Chondrocyte (in vitro differentiated cells): ENCODE measurements around the gene OGFR. TPM values are rescaled to one million over a fixed set of nuclear protein-coding genes. Genes with fewer than 3 reads are reported as not detected.
A peak's percentile ranks its signal among the peaks of the same experiment; 100 is the strongest.

Experiments used
- DNase-seq: peaks from one replicate; pipeline ENCODE4 v3.0.0; 2021; ENCODE audit warnings: mixed read lengths, low spot score
- H3K27ac Mint-ChIP-seq: one replicate; pipeline ENCODE4 v1.8.0; 2021; ENCODE audit warnings: mild to moderate bottlenecking, moderate library complexity, mixed read lengths; ENCODE audit not compliant: unreplicated experiment
- H3K27me3 Mint-ChIP-seq: 2 replicates; pipeline ENCODE4 v1.8.0; 2021; ENCODE audit warnings: low read depth, mixed read lengths
- H3K36me3 Mint-ChIP-seq: 2 replicates; pipeline ENCODE4 v1.8.0; 2021; ENCODE audit warnings: low read depth, mixed read lengths
- H3K4me1 Mint-ChIP-seq: 2 replicates; pipeline ENCODE4 v1.8.0; 2021; ENCODE audit warnings: low read depth, mild to moderate bottlenecking, mixed read lengths
- H3K4me3 Mint-ChIP-seq: one replicate; pipeline ENCODE4 v1.8.0; 2021; ENCODE audit warnings: mild to moderate bottlenecking, moderate library complexity, mixed read lengths; ENCODE audit not compliant: unreplicated experiment
- H3K9me3 Mint-ChIP-seq: 2 replicates; pipeline ENCODE4 v1.8.0; 2021; ENCODE audit warnings: low read depth, mixed read lengths
- CTCF ChIP-seq: fragments of 200-600 bp; sonication (generic); IDR thresholded peaks from 2 replicates; pipeline ENCODE4 v1.5.0; 2021; ENCODE audit warnings: antibody characterized with exemption, mild to moderate bottlenecking, moderate library complexity
- total RNA-seq: library from RNA; stranded (reverse); gene quantifications from 3 replicates; pipeline ENCODE4 v1.2.1, GENCODE V29; 2021

The OGFR gene
- total RNA-seq, 1 donor from 2014 or later: 31.8 TPM

- Mint-ChIP-seq H3K4me1 (peaks cover 30% of the 10 kb centered on the region), H3K27me3 (no peaks in the 10 kb centered on the region), H3K27ac (no peak overlapping the region), H3K9me3 (no peaks in the 10 kb centered on the region), H3K36me3 (peaks cover 15% of the 10 kb centered on the region), H3K4me3 (no peak overlapping the region)
- DNase-seq: no peak
- no peak for TF ChIP-seq CTCF
These were observed 2.5 kb upstream of the OGFR start for GRCh38 chr20:62802026-62802712.

DNA sequence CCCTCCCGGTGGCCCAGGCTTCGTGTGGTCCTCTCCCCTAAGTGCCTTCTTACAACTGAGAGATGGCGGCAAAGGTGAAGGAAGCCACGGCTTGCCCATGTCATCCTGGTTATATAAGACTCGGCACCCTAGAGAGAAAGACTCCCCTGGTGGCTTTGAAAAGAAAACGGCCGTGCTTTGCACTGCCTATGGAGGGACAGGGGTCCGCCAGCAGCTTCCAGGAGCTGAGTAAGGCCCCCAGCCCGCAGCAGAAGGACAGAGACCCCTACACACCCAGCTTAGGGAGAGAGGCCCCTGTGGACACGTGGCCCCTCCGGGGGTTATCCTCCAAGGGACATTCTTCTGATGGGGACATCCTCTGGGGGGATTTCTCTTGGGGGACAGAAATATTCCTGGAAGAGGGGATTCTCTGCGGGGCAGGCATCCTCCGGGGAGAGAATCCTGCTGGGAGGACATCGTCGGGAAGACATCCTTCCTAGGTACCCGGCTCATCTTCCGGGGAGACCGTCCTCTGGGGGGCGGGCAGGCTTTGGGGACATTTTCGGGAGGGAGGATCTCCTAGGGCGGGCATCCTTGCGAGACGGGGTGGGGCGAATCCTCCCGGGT is 511 bp upstream of the OGFR start:
- no peak for TF ChIP-seq CTCF
- Mint-ChIP-seq H3K27me3 (no peaks in the 10 kb centered on the region), H3K4me1 (peaks cover 21% of the 10 kb centered on the region), H3K9me3 (no peaks in the 10 kb centered on the region), H3K36me3 (peaks cover 10% of the 10 kb centered on the region), H3K4me3 (peak overlapping the region; percentile 80), H3K27ac (peak overlapping the region; percentile 74)
- DNase-seq: no peak

DNA sequence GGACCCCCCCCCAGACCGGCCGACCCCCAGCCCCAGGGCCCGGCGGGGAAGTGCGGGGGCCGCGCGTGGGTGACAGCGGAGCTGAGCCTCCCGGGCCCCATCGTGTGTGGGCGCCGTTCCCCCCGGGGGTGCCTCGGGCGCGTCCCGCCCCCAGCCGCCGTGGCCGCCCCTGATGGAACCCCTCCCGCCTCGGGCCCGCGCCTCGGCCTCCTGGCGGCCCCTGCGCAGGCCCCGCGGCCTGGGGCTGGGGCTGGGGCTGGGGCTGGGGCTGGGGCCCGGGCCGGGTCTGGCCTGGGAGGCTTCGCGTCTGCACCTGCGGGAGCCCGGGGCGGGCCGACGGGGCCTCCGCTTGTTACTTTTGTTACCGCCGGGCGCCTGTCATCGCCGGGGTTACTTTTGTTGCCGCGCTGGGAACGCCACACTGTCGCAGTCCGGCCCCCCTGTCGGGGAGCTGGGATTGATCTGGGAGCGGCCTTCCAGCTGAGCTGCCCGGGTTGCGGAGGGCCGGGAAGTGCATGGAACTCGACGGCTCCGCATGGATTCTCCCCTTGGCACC is 598 bp downstream of the OGFR start:
- H3K4me1 Mint-ChIP-seq: peaks cover 21% of the 10 kb centered on the region
- H3K9me3 Mint-ChIP-seq: no peaks in the 10 kb centered on the region
- no peaks in the 10 kb centered on the region for H3K27me3 Mint-ChIP-seq
- H3K27ac Mint-ChIP-seq: peak overlapping the region; percentile 59
- peaks cover 7% of the 10 kb centered on the region for H3K36me3 Mint-ChIP-seq
- no peak for TF ChIP-seq CTCF
- DNase-seq: no peak
- H3K4me3 Mint-ChIP-seq: peak overlapping the region; percentile 81

- no peaks in the 10 kb centered on the region for H3K9me3 Mint-ChIP-seq
- TF ChIP-seq CTCF: no peak
- DNase-seq: no peak
- H3K27ac Mint-ChIP-seq: peak overlapping the region; percentile 59
- peaks cover 21% of the 10 kb centered on the region for H3K4me1 Mint-ChIP-seq
- no peaks in the 10 kb centered on the region for H3K27me3 Mint-ChIP-seq
- H3K36me3 Mint-ChIP-seq: peaks cover 7% of the 10 kb centered on the region
- H3K4me3 Mint-ChIP-seq: peak overlapping the region; percentile 81
These were observed 1.2 kb downstream of the OGFR start for GRCh38 chr20:62805711-62806382.

DNA sequence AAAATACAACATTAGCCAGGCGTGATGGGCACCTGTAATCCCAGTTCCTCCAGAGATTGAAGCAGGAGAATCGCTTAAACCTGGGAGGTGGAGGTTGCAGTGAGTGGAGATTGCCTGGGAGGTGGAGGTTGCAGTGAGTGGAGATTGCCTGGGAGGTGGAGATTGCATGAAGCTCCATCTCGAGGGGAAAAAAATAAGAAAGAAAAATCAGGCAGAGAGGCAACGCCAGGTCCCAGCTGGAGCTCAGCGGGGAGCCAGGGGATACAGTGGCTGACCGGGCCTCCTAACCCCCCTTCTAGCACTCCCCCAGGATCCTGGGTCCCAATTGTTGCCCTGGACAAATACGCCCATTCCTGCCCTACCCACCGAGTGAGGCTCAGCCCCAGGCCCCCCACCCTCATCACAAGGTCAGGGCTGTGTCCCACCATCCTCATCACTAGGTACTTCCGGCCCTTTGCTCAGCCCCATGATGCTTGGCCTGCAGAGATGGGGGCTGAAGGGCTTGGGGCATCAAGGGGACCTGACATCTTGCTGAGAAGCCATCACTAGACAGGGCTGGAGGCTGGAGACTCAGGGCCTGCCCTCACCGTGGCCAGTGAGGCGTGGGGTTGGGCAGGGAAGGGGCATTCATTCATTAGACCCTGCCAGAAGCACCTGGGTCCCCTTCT is 1.9 kb downstream of the OGFR start:
- Mint-ChIP-seq H3K9me3 (no peaks in the 10 kb centered on the region), H3K27me3 (no peaks in the 10 kb centered on the region), H3K4me1 (peaks cover 21% of the 10 kb centered on the region), H3K4me3 (peak overlapping the region; percentile 81), H3K27ac (no peak overlapping the region), H3K36me3 (peaks cover 7% of the 10 kb centered on the region)
- no peak for DNase-seq
- no peak for TF ChIP-seq CTCF
